HG03135 (cell line): ENCODE data around the gene MEIOC.
"Not testable (repeated sequence)": the region's sequence is repeated elsewhere in the genome, so short reads cannot be mapped to it uniquely, and the experiment has no call there.

Experiments used
- ATAC-seq: cut with Tn5 transposase; IDR thresholded peaks from one replicate; pipeline ENCODE4 v1.9.1; 2021; ENCODE audit warnings: mild to moderate bottlenecking, moderate library complexity; ENCODE audit not compliant: unreplicated experiment

Gene MEIOC

GRCh38 chr17:44646280-44646679 lies 10.0 kb upstream of the MEIOC start:
- ATAC-seq = no peak

DNA sequence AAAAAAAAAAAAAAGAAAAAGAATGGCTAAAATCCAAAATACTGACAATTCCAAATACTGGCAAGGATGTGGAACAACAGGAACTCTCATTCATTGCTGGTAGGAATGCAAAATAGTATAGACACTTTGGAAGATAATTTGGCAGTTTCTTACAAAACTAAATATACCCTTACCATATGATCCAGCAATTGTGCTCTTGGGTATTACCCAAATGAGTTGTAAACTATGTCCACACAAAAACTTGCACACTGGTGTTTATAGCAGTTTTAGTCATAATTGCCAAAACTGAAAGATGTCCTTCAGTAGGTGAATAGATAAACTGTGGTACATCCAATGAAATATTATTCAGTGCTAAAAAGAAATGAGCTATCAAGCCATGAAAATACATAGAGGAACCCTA lies 8.5 kb upstream of the MEIOC start:
- ATAC-seq = no peak

DNA sequence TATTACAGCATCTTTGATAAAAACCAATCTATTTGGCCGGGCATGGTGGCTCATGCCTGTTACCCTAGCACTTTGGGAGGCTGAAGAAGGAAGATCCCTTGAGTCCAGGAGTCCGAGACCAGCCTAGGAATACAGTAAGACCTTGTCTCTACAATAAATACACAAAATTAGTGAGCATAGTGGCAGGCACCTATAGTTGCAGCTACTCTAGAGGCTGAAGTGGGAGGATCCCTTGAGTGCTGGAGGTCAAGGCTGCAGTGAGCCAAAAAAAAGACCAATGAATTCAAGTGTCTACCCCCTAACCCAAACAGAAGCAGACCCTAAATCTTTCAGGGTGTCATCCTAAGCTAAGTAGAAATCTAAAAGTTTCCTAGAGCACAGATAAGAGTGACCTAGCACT lies 7.3 kb upstream of the MEIOC start:
- no peak for ATAC-seq

DNA sequence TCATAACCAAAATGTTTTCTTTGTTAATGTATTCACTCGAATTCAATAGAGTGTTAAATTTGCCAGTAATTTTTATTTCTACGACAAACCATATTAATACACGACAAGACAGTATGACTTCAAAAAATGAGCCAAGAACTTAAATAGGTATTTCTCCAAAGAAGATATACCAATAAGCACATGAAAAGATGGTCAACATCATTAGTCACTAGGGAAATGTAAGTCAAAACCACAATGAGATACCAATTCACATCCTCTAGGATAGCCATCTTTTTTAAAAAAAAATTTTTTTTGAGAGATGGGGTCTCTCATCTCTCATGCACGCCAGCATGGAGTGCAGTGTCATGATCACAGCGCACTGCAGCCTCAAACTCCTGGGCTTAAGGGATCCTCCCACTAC lies 5.0 kb upstream of the MEIOC start:
- no peak for ATAC-seq

DNA sequence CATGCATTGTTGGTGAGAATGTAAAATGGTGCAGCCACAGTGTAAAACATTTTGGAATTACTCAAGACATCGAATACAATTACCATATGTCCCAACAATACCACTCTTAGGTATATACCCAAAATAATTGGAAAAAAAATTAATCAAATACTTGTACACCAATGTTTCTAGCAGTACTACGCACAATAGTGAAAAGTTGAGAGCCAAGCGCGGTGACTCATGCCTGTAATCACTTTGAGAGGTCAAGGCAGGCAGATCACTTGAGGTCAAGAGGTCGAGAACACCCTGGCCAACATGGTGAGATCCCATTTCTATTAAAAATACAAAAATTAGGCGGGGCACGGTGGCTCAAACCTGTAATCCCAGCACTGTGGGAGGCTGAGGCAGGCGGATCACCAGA lies 3.5 kb upstream of the MEIOC start:
- ATAC-seq = no peak

GRCh38 chr17:44653384-44653783 lies 2.9 kb upstream of the MEIOC start:
- no peak for ATAC-seq

- no peak for ATAC-seq
These were observed 2.3 kb upstream of the MEIOC start for GRCh38 chr17:44653954-44654353.

GRCh38 chr17:44661835-44662234 lies 5.6 kb downstream of the MEIOC start:
- ATAC-seq = no peak

GRCh38 chr17:44663095-44663494 lies 6.8 kb downstream of the MEIOC start:
- ATAC-seq = no peak

DNA sequence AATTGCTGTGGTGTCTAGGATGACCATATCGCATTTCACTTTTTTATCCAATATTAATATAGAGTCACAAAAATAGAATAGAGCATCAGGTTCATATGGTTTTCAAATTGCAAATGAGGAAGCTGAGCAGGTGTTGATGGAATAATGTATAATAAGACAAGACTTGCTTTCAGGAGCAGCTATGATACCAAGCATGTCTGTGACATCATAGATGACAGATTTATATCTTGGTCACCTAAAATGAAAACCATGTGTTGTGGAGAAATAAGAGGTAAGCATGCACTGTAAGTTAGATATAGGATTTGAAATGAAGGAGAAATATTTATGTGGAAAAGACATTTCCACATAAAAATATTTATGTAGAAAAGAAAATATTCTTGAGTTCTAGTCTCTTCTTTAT lies 8.6 kb downstream of the MEIOC start:
- no peak for ATAC-seq

DNA sequence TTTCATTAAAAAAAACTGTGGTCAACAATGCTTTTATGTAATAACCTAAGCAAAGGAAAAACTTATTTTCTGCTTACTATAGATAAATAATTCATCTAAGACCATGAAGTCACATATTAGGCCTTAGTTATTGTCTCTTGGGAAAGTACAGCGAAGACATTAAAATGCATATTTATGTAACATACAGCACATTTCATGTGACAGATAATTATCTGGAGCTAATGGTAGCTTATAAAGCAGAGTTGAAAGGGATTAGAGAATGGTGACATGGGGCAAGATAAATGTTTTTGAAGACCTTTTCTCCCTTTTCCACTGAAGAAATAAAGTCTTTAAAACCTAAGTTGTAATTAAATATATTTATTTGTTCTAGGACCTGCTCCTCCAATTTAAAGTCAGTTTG lies 9.7 kb downstream of the MEIOC start:
- no peak for ATAC-seq

DNA sequence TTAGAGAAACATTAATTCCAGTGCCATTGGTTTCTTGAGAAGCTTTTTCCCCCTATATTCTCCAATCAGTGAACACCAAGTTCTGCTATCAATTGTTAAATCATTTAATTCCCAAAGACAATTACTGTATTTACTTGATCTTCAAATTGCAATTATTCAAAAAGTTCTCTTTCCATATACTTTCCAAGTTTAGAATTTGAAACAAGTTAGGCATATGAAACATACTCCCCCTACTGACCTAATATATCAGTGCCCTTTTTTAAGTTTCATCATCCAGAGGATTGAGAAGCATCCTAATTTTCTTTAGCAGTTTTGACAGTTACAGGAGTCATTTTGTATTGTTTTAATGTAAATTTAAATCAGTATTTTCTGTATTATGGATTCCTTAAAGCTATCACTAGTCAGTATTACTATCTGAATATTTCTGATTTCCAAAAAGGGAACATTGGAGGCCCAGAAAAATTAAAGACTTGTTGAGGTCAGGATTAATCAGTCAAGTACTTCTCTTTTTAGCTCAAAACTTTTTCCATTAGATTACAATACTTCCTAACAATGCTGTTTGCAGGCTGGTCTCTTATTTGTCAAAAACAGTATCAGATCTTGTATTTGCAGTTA lies 16.3 kb downstream of the MEIOC start:
- no peak for ATAC-seq

DNA sequence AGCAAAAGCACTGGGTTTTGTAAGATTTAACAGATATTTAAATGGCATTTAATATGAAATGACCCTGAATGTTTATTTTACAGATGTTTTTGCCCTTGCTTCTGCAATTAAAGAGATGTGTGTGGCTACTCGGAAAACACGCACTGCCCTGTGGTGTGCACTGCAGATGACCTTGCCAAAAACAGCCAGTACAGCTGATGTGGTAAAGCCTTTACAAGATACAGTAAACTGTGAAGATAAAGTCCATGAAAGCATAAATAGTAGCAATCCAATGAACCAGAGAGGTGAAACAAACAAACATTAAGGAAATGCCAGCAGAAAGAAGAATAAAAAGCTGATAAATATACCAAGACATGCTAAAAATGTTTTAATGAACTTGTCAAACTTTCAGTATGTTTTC lies 17.6 kb downstream of the MEIOC start:
- no peak for ATAC-seq

- no peak for ATAC-seq
These were observed 20.9 kb downstream of the MEIOC start for GRCh38 chr17:44677136-44677535.

DNA sequence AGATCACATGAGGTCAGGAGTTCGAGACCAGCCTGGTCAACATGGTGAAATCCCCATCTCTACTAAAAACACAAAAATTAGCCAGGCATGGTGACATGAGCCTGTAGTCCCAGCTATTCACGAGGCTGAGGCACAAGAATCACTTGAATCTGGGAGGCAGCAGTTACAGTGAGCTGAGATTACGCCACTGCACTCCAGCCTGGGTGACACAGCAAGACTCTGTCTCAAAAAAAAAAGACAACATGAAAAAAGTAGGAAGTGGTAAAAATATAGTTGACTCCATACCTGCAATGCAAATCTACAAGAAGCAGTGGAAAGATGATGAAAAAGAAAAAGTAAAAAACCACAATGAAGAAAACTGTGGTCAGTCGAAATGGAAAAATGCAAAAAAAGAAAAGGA lies 27.0 kb downstream of the MEIOC start:
- not testable (repeated sequence) for ATAC-seq

- ATAC-seq = no peak
These were observed 31.5 kb downstream of the MEIOC start for GRCh38 chr17:44687756-44688155.

DNA sequence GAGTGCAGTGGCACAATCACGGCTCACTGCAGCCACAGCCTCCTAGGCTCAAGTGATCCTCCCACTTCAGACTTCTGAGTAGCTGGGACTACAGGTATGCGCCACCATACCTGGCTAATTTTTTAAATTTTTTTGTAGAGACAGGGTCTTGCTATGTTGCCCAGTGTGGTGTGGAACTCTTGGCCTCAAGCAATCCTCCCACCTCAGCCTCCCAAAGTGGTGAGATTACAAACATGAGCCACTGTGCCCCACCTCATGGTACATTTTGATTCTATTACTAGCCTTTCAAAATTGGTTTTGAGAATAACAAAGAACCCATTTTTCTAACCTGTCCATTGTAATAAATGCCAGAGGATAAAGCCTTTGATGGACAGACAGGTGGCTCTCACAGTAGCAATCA lies 31.9 kb downstream of the MEIOC start:
- ATAC-seq = no peak

DNA sequence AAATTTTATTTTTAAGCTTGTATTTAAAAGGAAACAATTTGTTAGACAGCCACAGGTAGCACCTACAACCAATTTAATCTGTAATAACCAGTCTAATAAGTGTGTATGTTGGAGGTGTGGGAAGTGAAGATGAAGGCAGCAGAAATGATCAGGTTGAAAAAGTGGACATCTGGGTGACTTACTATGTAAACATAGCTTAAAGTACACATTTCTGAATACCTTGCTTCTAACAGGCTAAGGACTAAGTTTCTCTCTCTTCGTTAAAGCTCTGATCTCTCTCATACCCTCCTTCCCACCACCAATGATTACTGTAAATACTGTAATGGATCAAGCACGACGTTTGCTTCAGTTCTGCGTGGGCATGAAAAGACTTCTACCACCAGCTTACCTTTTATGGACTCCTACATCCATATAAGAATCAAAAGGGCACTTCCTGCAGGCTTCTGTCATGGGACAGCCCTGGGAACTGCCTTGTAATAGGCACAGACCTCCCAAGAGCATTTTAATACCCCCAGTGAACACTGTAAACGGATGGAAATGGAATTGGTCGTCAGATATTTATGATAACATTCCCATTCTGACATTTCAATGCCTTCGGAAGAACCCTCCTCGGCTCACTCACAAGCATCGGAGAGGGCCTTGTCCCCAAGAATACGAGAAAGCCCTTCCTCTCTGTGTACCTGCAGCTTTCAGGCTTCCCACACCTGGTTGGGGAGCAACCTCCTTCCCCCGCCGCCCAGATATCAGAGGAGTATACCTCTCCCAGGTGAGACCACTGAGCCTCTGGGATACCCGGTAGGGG lies 32.6 kb downstream of the MEIOC start:
- peak; percentile 15 for ATAC-seq

DNA sequence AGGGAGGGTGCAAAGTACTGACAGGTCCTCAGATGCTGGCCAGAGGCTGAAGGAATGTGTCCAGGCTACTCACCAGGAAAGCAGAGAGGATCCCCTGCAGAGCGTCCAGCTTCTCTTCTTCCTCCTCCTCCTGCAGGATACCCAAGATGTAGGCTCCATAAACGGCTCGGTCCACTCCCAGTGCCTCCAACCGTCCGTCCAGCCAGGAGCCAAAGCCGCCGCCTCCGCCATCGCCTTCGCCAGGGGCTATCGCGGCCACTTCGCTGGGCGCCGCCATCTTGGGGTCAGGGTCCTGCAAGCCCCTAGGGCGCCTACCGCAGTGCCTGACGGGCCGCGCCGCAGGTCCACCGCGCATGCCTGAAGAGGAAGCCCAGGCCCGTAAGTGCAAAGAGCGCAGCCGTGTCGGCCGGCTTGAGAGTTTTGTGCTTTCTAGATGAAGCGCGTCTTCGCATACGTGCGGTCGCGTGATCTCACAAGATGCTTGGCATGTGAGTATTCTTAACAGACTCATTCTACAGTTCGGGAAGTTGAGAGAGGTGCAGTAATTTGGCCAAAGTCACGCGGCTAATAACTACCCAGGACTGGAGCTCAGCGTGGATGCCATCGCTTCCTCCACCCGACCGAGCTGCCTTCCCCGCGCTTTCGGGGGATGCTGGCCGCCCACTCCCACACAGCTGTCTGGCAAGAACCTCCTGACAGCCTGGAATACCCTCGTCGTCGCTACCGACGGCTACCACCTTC lies 33.4 kb downstream of the MEIOC start, which contains the start of gene CCDC43:
TSS of gene CCDC43 (minus strand) at position 300 of the 741 bp plus-strand sequence. CDS start at position 277, 23 bp downstream.
- peak; percentile 79 for ATAC-seq

DNA sequence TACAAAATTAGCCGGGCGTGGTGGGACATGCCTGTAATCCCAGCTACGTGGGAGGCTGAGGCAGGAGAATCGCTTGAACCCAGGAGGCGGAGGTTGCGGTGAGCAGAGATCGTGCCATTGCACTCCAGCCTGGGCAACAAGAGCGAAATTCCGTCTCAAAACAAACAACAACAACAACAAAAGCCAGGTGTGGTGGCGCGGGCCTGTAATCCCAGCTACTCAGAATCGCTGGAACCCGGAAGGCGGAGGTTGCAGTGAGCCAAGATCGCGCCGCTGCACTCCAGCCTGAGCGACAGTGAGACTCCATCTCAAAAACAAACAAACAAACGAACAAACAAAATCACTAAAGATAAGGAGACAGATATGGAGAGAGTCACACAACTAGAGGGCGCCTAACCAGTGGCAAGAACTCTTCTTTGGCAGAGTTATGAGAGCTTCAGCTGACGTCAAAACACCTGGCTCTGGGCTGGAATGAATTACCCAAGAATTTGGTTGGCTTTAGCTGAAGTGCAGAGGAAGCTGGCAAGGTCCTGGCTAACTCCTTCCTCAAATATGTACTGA lies 34.6 kb downstream of the MEIOC start:
- not testable (repeated sequence) for ATAC-seq

- ATAC-seq = no peak
These were observed 37.3 kb downstream of the MEIOC start for GRCh38 chr17:44693609-44694008.
